Right atrium auricular region (tissue), 2 donors: ENCODE measurements around the gene RPL10L. TPM values are rescaled to one million over a fixed set of nuclear protein-coding genes. Genes with fewer than 3 reads are reported as not detected.

Source experiments
- DNase-seq: peaks from one replicate; pipeline ENCODE4 v3.0.0-alpha.2; 2019; ENCODE audit warnings: low spot score
- H3K27ac ChIP-seq, 2 donors: fragments of 200-600 bp; sonication (generic); 1 replicate in 1 of 2; 2 replicates in 1 of 2; pipeline ENCODE4 v1.5.1; 2016 to 2019
- H3K27me3 ChIP-seq, 2 donors: fragments of 200-600 bp; sonication (generic); one replicate each; pipeline versions ENCODE4 v1.5.1 to v1.6.0; 2017 to 2019
- H3K36me3 ChIP-seq: fragments of 200-600 bp; sonication (generic); one replicate; pipeline ENCODE4 v1.5.1; 2016
- H3K4me1 ChIP-seq, 2 donors: fragments of 200-600 bp; sonication (generic); one replicate each; pipeline versions ENCODE4 v1.5.1 to v1.6.0; 2017 to 2019
- H3K4me3 ChIP-seq, 2 donors: fragments of 200-600 bp; sonication (generic); 1 replicate in 1 of 2; 2 replicates in 1 of 2; pipeline ENCODE4 v1.5.1; 2017 to 2019; ENCODE audit warnings: mild to moderate bottlenecking in 1 of 2, moderate library complexity in 1 of 2
- H3K9me3 ChIP-seq, 2 donors: fragments of 200-600 bp; sonication (generic); one replicate each; pipeline ENCODE4 v1.5.1; 2019
- CTCF ChIP-seq, 2 donors: fragments of 200-600 bp; sonication (generic); IDR thresholded peaks; one replicate each; pipeline ENCODE4 v1.5.1; 2019; ENCODE audit warnings: antibody characterized with exemption in 2 of 2
- total RNA-seq, 2 donors: library from RNA; depleted of rRNA; stranded (reverse); fragments of >200 nt; gene quantifications; one replicate each; pipeline ENCODE4 v1.1.0, GENCODE V29; 2016

The RPL10L gene
- total RNA-seq, result not detected

- H3K27ac ChIP-seq, result no peak within 1 kb of the TSS
- no peaks in the 10 kb centered on the region for H3K4me1 ChIP-seq
- no peaks in the 10 kb centered on the region for H3K36me3 ChIP-seq
- no peak for DNase-seq
- H3K9me3 ChIP-seq, result no peaks in the 10 kb centered on the region
- no peak for TF ChIP-seq CTCF (IDR thresholded peaks at IDR 0.05)
- H3K27me3 ChIP-seq, result no peaks in the 10 kb centered on the region
- no peak within 1 kb of the TSS for H3K4me3 ChIP-seq
Measured at GRCh38 chr14:46651526-46652144, at the start of gene RPL10L. RPL10L (minus strand) TSS chr14:46651781; CDS start chr14:46651736, 45 bp downstream.

GRCh38 chr14:46691819-46692218 lies 40.2 kb upstream of the RPL10L start:
- H3K27me3 ChIP-seq, result no peaks in the 10 kb centered on the region
- no peaks in the 10 kb centered on the region for H3K9me3 ChIP-seq
- H3K36me3 ChIP-seq, result no peaks in the 10 kb centered on the region
- no peak overlapping the region for H3K4me3 ChIP-seq
- no peaks in the 10 kb centered on the region for H3K4me1 ChIP-seq
- TF ChIP-seq CTCF (IDR thresholded peaks at IDR 0.05), result no peak
- H3K27ac ChIP-seq, result no peak overlapping the region
- no peak for DNase-seq

DNA sequence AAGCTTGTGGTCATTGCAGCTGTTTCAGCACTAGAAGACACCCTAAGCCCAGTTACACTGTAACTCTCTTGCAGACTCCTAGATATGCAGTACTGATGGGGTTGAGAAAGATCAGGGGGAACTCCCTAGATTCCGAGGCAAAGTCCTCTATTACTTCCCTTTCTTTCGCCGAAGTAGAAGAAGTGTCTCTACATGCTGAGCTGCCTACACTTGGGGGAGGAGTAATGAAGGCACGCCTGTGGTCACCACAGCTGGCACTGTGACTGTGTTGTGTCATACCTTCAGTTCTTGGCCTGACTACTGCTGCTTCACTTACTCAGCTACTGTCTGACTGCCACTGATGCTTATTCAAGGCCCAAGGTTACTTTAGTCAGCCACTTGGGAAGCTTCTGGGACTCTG lies 35.1 kb upstream of the RPL10L start:
- DNase-seq, result no peak

DNA sequence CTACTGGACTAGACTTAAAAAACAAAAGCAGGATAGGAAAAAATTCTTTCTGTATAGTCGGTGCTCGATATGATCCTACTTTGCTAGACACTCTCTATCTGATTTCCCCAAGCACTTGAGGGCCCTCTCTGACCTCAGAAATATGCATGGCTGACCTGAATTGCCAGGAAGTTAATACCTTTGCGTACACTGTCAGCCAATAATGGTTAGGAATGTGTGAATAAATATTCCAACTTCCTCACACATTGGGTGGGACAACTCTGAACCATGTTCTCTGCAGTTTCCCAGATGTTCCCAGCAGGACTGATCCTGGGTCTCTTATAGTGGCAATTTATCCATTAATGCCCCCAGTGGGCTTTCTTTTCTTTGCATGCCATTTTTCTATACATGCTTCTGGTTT lies 20.5 kb upstream of the RPL10L start:
- Histone ChIP-seq H3K27ac (no peak overlapping the region), H3K27me3 (no peaks in the 10 kb centered on the region), H3K36me3 (no peaks in the 10 kb centered on the region), H3K9me3 (no peaks in the 10 kb centered on the region), H3K4me3 (no peak overlapping the region), H3K4me1 (no peaks in the 10 kb centered on the region)
- no peak for TF ChIP-seq CTCF (IDR thresholded peaks at IDR 0.05)
- DNase-seq, result no peak

More for the DNA sequence above, 35.1 kb upstream of the RPL10L start:
- H3K4me3 ChIP-seq, result no peak overlapping the region
- H3K27me3 ChIP-seq, result no peaks in the 10 kb centered on the region
- H3K4me1 ChIP-seq, result no peaks in the 10 kb centered on the region
- peaks cover 0 to 23% of the 10 kb centered on the region in 2 donors for H3K9me3 ChIP-seq
- no peaks in the 10 kb centered on the region for H3K36me3 ChIP-seq
- H3K27ac ChIP-seq, result no peak overlapping the region
- TF ChIP-seq CTCF (IDR thresholded peaks at IDR 0.05), result no peak

- Histone ChIP-seq H3K27me3 (no peaks in the 10 kb centered on the region), H3K27ac (no peak overlapping the region), H3K9me3 (peaks cover 0 to 11% of the 10 kb centered on the region in 2 donors), H3K4me3 (no peak overlapping the region), H3K4me1 (no peaks in the 10 kb centered on the region), H3K36me3 (no peaks in the 10 kb centered on the region)
- no peak for DNase-seq
- no peak for TF ChIP-seq CTCF (IDR thresholded peaks at IDR 0.05)
Measured at GRCh38 chr14:46663382-46663781, 11.8 kb upstream of the RPL10L start.

DNA sequence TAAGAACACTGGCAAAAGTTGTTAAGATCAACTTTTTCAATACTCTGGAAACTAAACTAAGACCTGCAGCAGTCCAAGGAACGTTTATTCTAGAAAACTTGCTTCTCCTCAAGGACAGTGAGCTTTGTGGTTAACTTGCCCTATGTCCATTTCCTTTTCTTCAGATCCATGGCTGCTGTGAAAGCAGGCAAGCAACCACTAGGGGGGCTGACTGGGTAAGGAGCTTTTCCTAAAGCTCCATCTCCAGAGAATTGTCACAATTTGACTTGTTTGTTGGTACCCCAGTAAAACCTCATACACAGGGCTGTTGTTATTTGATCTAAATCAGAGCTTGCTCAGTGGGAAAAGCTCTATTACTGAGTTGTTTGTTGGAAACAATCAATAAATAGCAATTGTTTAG lies 10.1 kb upstream of the RPL10L start:
- H3K27me3 ChIP-seq, result no peaks in the 10 kb centered on the region
- TF ChIP-seq CTCF (IDR thresholded peaks at IDR 0.05), result no peak
- H3K27ac ChIP-seq, result no peak overlapping the region
- no peaks in the 10 kb centered on the region for H3K36me3 ChIP-seq
- H3K4me3 ChIP-seq, result no peak overlapping the region
- no peak for DNase-seq
- H3K4me1 ChIP-seq, result no peaks in the 10 kb centered on the region
- peaks cover 0 to 11% of the 10 kb centered on the region in 2 donors for H3K9me3 ChIP-seq
